ENCODE results near the gene MTHFS.
"Not testable (repeated sequence)": the region's sequence is repeated elsewhere in the genome, so short reads cannot be mapped to it uniquely, and the experiment has no call there.

MTHFS gene

GRCh38 chr15:79915776-79916501 lies 19.1 kb upstream of the MTHFS start:
- not testable (repeated sequence) for DNase-seq

GRCh38 chr15:79914728-79915127 lies 17.9 kb upstream of the MTHFS start:
- DNase-seq: no peak

- not testable (repeated sequence) for DNase-seq
Observed at GRCh38 chr15:79909556-79910335, 12.9 kb upstream of the MTHFS start.

- DNase-seq: peak; percentile 12
Observed at GRCh38 chr15:79904271-79904670, 7.5 kb upstream of the MTHFS start.

GRCh38 chr15:79903626-79904025 lies 6.8 kb upstream of the MTHFS start:
- DNase-seq: no peak

GRCh38 chr15:79903144-79903543 lies 6.3 kb upstream of the MTHFS start:
- no peak for DNase-seq

- DNase-seq: no peak
Observed at GRCh38 chr15:79901958-79902357, 5.1 kb upstream of the MTHFS start.

- not testable (repeated sequence) for DNase-seq
Observed at GRCh38 chr15:79900818-79901378, 4.1 kb upstream of the MTHFS start.

- DNase-seq: no peak
Observed at GRCh38 chr15:79900087-79900486, 3.3 kb upstream of the MTHFS start.

GRCh38 chr15:79898786-79899185 lies 2.0 kb upstream of the MTHFS start:
- DNase-seq: not testable (repeated sequence)

GRCh38 chr15:79898369-79898768 lies 1.6 kb upstream of the MTHFS start:
- no peak for DNase-seq

GRCh38 chr15:79897701-79898113 lies 893 bp upstream of the MTHFS start:
- DNase-seq: no peak

GRCh38 chr15:79897380-79897678 lies 515 bp upstream of the MTHFS start:
- no peak for DNase-seq

GRCh38 chr15:79896131-79896633 lies 632 bp downstream of the MTHFS start:
- no peak for DNase-seq

- DNase-seq: peak; percentile 22
Observed at GRCh38 chr15:79887054-79887930, 9.5 kb downstream of the MTHFS start.

- no peak for DNase-seq
Observed at GRCh38 chr15:79886124-79886523, 10.7 kb downstream of the MTHFS start.

GRCh38 chr15:79884204-79884596 lies 12.6 kb downstream of the MTHFS start:
- no peak for DNase-seq

- DNase-seq: no peak
Observed at GRCh38 chr15:79883579-79884203, 13.1 kb downstream of the MTHFS start.

GRCh38 chr15:79881668-79882067 lies 15.1 kb downstream of the MTHFS start:
- DNase-seq: no peak

- DNase-seq: no peak
Observed at GRCh38 chr15:79881254-79881653, 15.6 kb downstream of the MTHFS start.

- no peak for DNase-seq
Observed at GRCh38 chr15:79878078-79878705, 18.6 kb downstream of the MTHFS start.

- DNase-seq: no peak
Observed at GRCh38 chr15:79875213-79875612, 21.6 kb downstream of the MTHFS start.

All from fibroblast of skin of right biceps (primary cell).